ENCODE measurements around the gene NLRP12. TPM values are rescaled to one million over a fixed set of nuclear protein-coding genes. Genes with fewer than 3 reads are reported as not detected.

NLRP12 gene
- polyA plus RNA-seq, 1 of the 3 experiments (the other 2 are of a cell fraction): 0.02 TPM

DNA sequence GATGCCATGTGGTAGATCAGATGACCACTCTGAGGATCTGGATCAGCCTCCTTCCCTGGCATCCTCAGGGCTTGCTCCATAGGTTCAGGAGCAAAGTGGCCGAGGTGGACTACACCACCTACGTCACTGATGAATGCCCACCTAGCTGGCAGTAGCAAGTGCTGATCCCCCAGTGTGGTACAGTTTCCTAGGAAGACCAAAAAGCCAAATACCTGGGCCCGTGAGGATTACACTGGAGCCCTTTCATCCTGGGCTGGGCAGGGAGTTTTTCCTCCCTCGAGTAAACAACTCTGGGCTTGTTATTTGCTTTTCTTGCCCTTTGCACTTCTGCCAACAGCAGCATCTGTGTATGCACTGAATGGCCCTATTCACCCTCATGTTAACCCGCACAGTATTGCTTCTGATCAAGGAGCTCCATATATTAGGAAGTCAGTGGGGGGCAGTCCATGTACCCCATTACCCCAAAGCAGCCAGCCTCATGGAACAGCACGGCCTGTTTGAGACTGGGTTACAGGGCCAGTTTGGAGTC, 40.3 kb upstream of the NLRP12 start:
- no peak for DNase-seq
- Histone ChIP-seq H3K9me2 (no peaks in the 10 kb centered on the region), H3K4me1 (ENCODE audit: control insufficient read depth in 1 of 2, insufficient read depth in 2 of 2, low read depth in 1 of 2, low read length in 1 of 2) (peaks cover 5 to 12% of the 10 kb centered on the region in 2 experiments; a peak in 2 of 4 replicates), H4K20me1 (ENCODE audit: insufficient read depth) (no peaks in the 10 kb centered on the region; the same call in 1 of the 2 replicates), H3K27ac (ENCODE audit: low read depth in 2 of 2, low read length in 1 of 2) (no peak overlapping the region), H3K4me3 (ENCODE audit: low read depth in 2 of 2, low read length in 1 of 2) (no peak overlapping the region), H3F3A (replicated peaks; ENCODE audit: insufficient read depth) (peaks cover 5% of the 10 kb centered on the region), H3K4me2 (no peak overlapping the region), H3K79me2 (ENCODE audit: insufficient read depth) (peaks cover 17% of the 10 kb centered on the region), H3K9me3 (no peaks in the 10 kb centered on the region), H3K27me3 (ENCODE audit: insufficient read depth) (no peaks in the 10 kb centered on the region), H2AFZ (ENCODE audit: low read depth) (no peak overlapping the region), H3K9ac (no peak overlapping the region), H3K36me3 (replicated peaks in 1 of 2; ENCODE audit: control insufficient read depth in 1 of 2, insufficient read depth in 2 of 2, low read length in 1 of 2) (no peaks in the 10 kb centered on the region)
- TF ChIP-seq ELF1 (IDR thresholded peaks at IDR 0.05): no peak
- TF ChIP-seq, protein P1, sequence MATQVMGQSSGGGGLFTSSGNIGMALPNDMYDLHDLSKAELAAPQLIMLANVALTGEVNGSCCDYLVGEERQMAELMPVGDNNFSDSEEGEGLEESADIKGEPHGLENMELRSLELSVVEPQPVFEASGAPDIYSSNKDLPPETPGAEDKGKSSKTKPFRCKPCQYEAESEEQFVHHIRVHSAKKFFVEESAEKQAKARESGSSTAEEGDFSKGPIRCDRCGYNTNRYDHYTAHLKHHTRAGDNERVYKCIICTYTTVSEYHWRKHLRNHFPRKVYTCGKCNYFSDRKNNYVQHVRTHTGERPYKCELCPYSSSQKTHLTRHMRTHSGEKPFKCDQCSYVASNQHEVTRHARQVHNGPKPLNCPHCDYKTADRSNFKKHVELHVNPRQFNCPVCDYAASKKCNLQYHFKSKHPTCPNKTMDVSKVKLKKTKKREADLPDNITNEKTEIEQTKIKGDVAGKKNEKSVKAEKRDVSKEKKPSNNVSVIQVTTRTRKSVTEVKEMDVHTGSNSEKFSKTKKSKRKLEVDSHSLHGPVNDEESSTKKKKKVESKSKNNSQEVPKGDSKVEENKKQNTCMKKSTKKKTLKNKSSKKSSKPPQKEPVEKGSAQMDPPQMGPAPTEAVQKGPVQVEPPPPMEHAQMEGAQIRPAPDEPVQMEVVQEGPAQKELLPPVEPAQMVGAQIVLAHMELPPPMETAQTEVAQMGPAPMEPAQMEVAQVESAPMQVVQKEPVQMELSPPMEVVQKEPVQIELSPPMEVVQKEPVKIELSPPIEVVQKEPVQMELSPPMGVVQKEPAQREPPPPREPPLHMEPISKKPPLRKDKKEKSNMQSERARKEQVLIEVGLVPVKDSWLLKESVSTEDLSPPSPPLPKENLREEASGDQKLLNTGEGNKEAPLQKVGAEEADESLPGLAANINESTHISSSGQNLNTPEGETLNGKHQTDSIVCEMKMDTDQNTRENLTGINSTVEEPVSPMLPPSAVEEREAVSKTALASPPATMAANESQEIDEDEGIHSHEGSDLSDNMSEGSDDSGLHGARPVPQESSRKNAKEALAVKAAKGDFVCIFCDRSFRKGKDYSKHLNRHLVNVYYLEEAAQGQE (IDR thresholded peaks at IDR 0.05; ENCODE audit: low read depth, low read length): no peak
- TF ChIP-seq FOSL2 (IDR thresholded peaks at IDR 0.05; ENCODE audit: borderline replicate concordance, low read depth): no peak
- TF ChIP-seq, protein P2, sequence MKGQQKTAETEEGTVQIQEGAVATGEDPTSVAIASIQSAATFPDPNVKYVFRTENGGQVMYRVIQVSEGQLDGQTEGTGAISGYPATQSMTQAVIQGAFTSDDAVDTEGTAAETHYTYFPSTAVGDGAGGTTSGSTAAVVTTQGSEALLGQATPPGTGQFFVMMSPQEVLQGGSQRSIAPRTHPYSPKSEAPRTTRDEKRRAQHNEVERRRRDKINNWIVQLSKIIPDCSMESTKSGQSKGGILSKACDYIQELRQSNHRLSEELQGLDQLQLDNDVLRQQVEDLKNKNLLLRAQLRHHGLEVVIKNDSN (IDR thresholded peaks at IDR 0.05; ENCODE audit: borderline replicate concordance, low read depth): no peak
- TF ChIP-seq JUND (IDR thresholded peaks at IDR 0.05): no peak
- TF ChIP-seq, protein P3, sequence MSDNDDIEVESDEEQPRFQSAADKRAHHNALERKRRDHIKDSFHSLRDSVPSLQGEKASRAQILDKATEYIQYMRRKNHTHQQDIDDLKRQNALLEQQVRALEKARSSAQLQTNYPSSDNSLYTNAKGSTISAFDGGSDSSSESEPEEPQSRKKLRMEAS (IDR thresholded peaks at IDR 0.05; ENCODE audit: low read depth): no peak
- TF ChIP-seq GABPA (IDR thresholded peaks at IDR 0.05; ENCODE audit: low read depth): no peak
- TF ChIP-seq, protein P4, sequence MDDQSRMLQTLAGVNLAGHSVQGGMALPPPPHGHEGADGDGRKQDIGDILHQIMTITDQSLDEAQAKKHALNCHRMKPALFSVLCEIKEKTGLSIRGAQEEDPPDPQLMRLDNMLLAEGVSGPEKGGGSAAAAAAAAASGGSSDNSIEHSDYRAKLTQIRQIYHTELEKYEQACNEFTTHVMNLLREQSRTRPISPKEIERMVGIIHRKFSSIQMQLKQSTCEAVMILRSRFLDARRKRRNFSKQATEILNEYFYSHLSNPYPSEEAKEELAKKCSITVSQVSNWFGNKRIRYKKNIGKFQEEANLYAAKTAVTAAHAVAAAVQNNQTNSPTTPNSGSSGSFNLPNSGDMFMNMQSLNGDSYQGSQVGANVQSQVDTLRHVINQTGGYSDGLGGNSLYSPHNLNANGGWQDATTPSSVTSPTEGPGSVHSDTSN (IDR thresholded peaks at IDR 0.05): no peak
- no peak for TF ChIP-seq CHD2 (IDR thresholded peaks at IDR 0.05; ENCODE audit: low read length, partially characterized antibody)
- no peak for TF ChIP-seq EP300 (IDR thresholded peaks at IDR 0.05; ENCODE audit: borderline replicate concordance in 1 of 2, low read depth in 1 of 2, low read length in 1 of 2)
- no peak for TF ChIP-seq SIN3A (IDR thresholded peaks at IDR 0.05; ENCODE audit: borderline replicate concordance, low read depth, low read length)
- TF ChIP-seq RXRA (IDR thresholded peaks at IDR 0.05; ENCODE audit: borderline replicate concordance, low read depth): no peak
- no peak for TF ChIP-seq GATA2 (CRISPR knock-in tag; IDR thresholded peaks at IDR 0.05)
- TF ChIP-seq, protein P5, sequence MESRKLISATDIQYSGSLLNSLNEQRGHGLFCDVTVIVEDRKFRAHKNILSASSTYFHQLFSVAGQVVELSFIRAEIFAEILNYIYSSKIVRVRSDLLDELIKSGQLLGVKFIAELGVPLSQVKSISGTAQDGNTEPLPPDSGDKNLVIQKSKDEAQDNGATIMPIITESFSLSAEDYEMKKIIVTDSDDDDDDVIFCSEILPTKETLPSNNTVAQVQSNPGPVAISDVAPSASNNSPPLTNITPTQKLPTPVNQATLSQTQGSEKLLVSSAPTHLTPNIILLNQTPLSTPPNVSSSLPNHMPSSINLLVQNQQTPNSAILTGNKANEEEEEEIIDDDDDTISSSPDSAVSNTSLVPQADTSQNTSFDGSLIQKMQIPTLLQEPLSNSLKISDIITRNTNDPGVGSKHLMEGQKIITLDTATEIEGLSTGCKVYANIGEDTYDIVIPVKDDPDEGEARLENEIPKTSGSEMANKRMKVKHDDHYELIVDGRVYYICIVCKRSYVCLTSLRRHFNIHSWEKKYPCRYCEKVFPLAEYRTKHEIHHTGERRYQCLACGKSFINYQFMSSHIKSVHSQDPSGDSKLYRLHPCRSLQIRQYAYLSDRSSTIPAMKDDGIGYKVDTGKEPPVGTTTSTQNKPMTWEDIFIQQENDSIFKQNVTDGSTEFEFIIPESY (IDR thresholded peaks at IDR 0.05; ENCODE audit: borderline replicate concordance, low read depth): no peak
- CTCF ChIA-PET: interaction anchor here (1.5 to 2.2 kb wide), 3 partner anchors 42 to 160 kb away, joined by 3 to 9 read pairs (median 4); no protein-coding TSS in a partner anchor
- POLR2A ChIA-PET: no interaction called here
- WGBS (ENCODE audit: low lambda C conversion rate): 71% methylated on average over 6 of the region's 6 CpGs
